ENCODE measurements around the gene ZPBP2.

GRCh38 chr17:39845052-39845846, 22.8 kb upstream of the ZPBP2 start:
- TF ChIP-seq BACH2 (CRISPR knock-in tag; IDR thresholded peaks at IDR 0.05; ENCODE audit: borderline replicate concordance) (no peak), TOX (CRISPR knock-in tag; IDR thresholded peaks at IDR 0.05; ENCODE audit: borderline replicate concordance) (no peak), ZFP30 (CRISPR knock-in tag; IDR thresholded peaks at IDR 0.05) (no peak), ARNTL (CRISPR knock-in tag; IDR thresholded peaks at IDR 0.05; ENCODE audit: borderline replicate concordance, low read depth) (no peak), ZFP3 (CRISPR knock-in tag; IDR thresholded peaks at IDR 0.05) (no peak), ISL1 (CRISPR knock-in tag; IDR thresholded peaks at IDR 0.05) (no peak), ESRRG (CRISPR knock-in tag; IDR thresholded peaks at IDR 0.05) (no peak), CSDC2 (CRISPR knock-in tag; IDR thresholded peaks at IDR 0.05) (no peak)

Measured in SK-N-SH treated with all-trans-retinoic acid at 6 μM for 48 hours (cell line).